IgD-negative memory B cell (primary cell): ENCODE results near the gene KLF15. TPM values are rescaled to one million over a fixed set of nuclear protein-coding genes. Genes with fewer than 3 reads are reported as not detected.
A peak's percentile ranks its signal among the peaks of the same experiment; 100 is the strongest.

ENCODE experiments used
- H3K27ac Mint-ChIP-seq, 3 donors: one replicate each; pipeline ENCODE4 v1.8.0; 2020 to 2022; ENCODE audit warnings: mild to moderate bottlenecking in 3 of 3, mixed read lengths in 3 of 3, moderate library complexity in 1 of 3
- H3K27me3 Mint-ChIP-seq: one replicate; pipeline ENCODE4 v1.8.0; 2021; ENCODE audit warnings: mixed read lengths
- H3K36me3 Mint-ChIP-seq: one replicate; pipeline ENCODE4 v1.8.0; 2020; ENCODE audit warnings: mild to moderate bottlenecking, mixed read lengths
- H3K4me1 Mint-ChIP-seq, 3 donors: one replicate each; pipeline ENCODE4 v1.8.0; 2020 to 2022; ENCODE audit warnings: mixed read lengths in 3 of 3, mild to moderate bottlenecking in 1 of 3
- H3K4me3 Mint-ChIP-seq, 4 donors: one replicate each; pipeline ENCODE4 v1.8.0; 2020 to 2022; ENCODE audit warnings: mild to moderate bottlenecking in 4 of 4, mixed read lengths in 4 of 4, moderate library complexity in 3 of 4
- H3K9me3 Mint-ChIP-seq, 3 donors: one replicate each; pipeline ENCODE4 v1.8.0; 2020 to 2021; ENCODE audit warnings: mixed read lengths in 3 of 3, mild to moderate bottlenecking in 1 of 3
- polyA plus RNA-seq: library from polyadenylated mRNA; unstranded; fragments of 300-500 nt; fragmentation: Illumina TruSeq; gene quantifications from one replicate; pipeline ENCODE4 v1.2.3, GENCODE V29; 2021

The KLF15 gene
- polyA plus RNA-seq, 1 donor from 2014 or later, result not detected

DNA sequence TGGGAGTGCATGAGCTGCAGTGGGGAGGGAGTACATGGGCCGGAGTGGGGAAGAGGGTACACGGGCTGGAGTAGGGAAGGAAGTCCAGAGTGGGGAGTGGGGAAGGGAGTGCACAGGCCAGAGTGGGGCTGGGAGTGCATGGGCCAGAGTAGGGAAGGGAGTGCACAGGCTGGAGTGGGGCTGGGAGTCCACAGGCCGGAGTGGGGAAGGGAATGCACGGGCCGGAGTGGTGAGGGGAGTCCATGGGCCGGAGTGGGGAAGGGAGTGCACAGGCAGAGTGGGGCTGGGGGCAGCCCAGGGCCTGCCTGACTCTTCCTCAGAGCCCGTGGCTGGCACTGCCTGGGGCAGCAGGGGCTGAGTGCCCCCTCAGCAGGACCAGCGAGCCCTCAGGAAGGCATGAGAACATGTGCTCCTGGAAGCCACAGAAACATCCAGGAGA, 40.7 kb downstream of the KLF15 start:
- Mint-ChIP-seq H3K27ac (no peak overlapping the region), H3K36me3 (no peaks in the 10 kb centered on the region), H3K9me3 (peaks cover 0 to 6% (median 1%) of the 10 kb centered on the region in 3 donors), H3K4me3 (no peak overlapping the region), H3K4me1 (no peaks in the 10 kb centered on the region), H3K27me3 (peaks cover 1% of the 10 kb centered on the region)

GRCh38 chr3:126316031-126316461, 41.2 kb downstream of the KLF15 start:
- Mint-ChIP-seq H3K27ac (no peak overlapping the region), H3K9me3 (peaks cover 0 to 6% (median 1%) of the 10 kb centered on the region in 3 donors), H3K4me3 (no peak overlapping the region), H3K27me3 (peaks cover 1% of the 10 kb centered on the region), H3K36me3 (no peaks in the 10 kb centered on the region), H3K4me1 (no peaks in the 10 kb centered on the region)

- no peak overlapping the region for H3K4me3 Mint-ChIP-seq
- H3K27ac Mint-ChIP-seq, result no peak overlapping the region
- no peaks in the 10 kb centered on the region for H3K36me3 Mint-ChIP-seq
- peaks cover 1% of the 10 kb centered on the region for H3K27me3 Mint-ChIP-seq
- no peaks in the 10 kb centered on the region for H3K4me1 Mint-ChIP-seq
- H3K9me3 Mint-ChIP-seq, result peaks cover 1 to 6% (median 1%) of the 10 kb centered on the region in 3 donors
These were observed 42.2 kb downstream of the KLF15 start for GRCh38 chr3:126314790-126315658.

DNA sequence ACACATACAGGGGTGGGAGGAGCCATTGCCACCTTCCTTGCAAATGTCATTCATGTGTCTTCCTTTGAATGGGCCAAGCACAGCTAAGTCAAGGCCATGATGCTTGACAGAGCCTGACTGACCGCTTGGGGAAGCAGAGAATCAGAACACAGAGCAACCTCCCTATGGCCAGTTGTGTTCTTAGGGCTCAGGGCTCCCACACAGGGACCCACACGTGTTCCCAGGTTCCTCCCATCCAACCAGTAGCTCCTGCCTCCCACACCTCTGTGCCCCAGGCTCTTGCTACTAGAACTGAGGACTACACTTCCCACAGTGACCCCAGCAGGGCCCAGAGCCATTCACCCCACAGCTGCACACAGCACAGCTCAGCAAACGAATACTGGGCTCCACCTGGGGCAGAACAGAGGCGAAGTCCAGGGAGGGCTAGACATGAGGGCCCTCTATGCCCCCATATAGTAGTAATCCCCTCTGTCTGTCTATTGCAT, 42.9 kb downstream of the KLF15 start:
- Mint-ChIP-seq H3K27ac (no peak overlapping the region), H3K27me3 (peaks cover 1% of the 10 kb centered on the region), H3K9me3 (peaks cover 1 to 6% (median 1%) of the 10 kb centered on the region in 3 donors), H3K4me3 (no peak overlapping the region), H3K36me3 (no peaks in the 10 kb centered on the region), H3K4me1 (no peaks in the 10 kb centered on the region)

DNA sequence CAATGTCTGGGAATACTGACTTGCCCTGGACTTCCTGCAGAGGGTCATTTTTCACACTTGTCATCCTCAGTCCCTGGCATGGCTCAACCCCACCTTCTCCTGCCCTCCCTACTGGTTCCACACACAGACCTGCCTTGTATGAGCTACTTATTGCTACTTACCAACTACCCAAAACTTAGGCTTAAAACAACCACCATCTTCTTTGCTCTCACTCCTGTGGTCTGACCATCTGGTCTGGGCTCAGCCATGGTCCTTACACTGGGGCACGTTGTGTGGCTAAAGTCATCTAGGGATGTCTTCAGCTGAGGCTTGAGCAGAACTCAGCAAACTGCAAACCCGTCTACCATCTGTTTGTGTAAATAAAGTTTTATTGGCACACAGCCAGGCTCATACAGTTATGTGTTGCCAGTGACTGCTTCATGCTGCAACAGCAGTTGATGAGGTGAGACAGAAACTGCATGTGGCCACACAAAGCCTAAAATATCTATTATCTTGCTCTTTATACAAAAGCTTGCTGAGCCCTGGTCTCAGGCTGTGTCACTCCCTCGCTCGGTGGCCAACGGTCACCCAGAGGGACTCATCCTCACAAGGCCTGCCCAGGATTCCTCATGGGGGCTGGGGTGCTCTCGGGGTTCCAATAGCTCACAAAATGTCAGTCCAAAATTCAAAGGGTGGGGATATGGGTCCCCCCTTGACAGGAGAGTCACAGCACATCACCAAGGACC, 43.5 kb downstream of the KLF15 start:
- H3K9me3 Mint-ChIP-seq, result peaks cover 1 to 6% (median 1%) of the 10 kb centered on the region in 3 donors
- H3K36me3 Mint-ChIP-seq, result no peaks in the 10 kb centered on the region
- no peaks in the 10 kb centered on the region for H3K4me1 Mint-ChIP-seq
- peaks cover 1% of the 10 kb centered on the region for H3K27me3 Mint-ChIP-seq
- no peak overlapping the region for H3K4me3 Mint-ChIP-seq
- H3K27ac Mint-ChIP-seq, result no peak overlapping the region

GRCh38 chr3:126313166-126313565, 44.0 kb downstream of the KLF15 start:
- H3K27me3 Mint-ChIP-seq, result peaks cover 1% of the 10 kb centered on the region

DNA sequence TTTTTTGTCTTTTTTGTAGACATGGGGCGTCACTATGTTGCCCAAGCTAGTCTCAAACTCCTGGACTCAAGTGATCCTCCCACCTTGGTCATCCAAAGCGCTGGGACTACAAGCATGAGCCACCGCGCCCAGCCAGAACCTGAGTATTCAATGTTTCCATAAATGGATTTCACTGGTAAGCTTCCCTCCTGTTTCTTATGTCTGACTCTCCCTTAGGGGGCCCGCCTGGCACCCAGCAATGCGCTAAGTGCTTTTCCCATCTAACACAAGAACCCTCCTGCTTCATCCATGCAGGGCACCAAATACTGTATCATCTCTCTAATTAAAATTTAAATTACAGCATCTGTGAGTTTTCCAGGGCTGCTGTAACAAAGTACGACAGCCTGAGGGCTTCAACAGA, 44.9 kb downstream of the KLF15 start:
- Mint-ChIP-seq H3K9me3 (peaks cover 0 to 1% (median 0%) of the 10 kb centered on the region in 3 donors), H3K4me1 (no peaks in the 10 kb centered on the region), H3K36me3 (no peaks in the 10 kb centered on the region), H3K27me3 (no peaks in the 10 kb centered on the region), H3K27ac (no peak overlapping the region), H3K4me3 (no peak overlapping the region)

More at GRCh38 chr3:126313166-126313565, 44.0 kb downstream of the KLF15 start:
- Mint-ChIP-seq H3K27ac (no peak overlapping the region), H3K36me3 (no peaks in the 10 kb centered on the region), H3K4me1 (no peaks in the 10 kb centered on the region), H3K4me3 (no peak overlapping the region), H3K9me3 (peaks cover 1 to 6% (median 1%) of the 10 kb centered on the region in 3 donors)

DNA sequence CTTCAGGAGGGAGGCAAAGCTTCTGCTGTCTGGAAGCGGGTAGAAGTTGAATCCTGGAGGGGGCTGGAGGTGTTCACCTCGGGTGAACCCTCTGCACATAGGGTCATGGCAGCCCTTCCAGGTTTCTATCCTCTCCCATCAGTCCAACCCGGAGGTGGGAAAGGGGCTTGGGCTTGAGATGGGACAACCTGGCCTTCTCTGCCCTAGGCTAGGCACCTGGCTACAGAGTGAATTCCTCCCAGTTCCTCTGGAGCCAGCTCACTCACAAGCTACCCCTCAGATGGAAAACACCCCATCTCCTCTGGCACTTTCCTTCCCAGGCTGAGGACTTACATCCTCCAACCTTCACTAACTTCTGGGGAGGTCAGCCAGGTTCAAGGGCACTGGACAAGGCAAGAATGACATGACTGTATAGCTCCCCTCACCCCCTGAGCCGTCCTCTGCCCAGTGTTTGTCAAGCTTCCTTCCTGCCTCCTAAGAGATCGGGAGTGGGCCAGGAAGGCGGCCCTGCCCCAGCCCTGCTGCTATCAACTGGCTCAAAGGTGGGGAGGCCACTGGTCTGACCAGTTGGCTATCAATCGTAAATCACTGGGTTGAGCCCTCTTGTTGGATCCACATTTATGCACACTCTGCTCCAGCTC, 45.8 kb downstream of the KLF15 start:
- peaks cover 0 to 1% (median 0%) of the 10 kb centered on the region in 3 donors for H3K9me3 Mint-ChIP-seq
- H3K4me1 Mint-ChIP-seq, result no peaks in the 10 kb centered on the region

DNA sequence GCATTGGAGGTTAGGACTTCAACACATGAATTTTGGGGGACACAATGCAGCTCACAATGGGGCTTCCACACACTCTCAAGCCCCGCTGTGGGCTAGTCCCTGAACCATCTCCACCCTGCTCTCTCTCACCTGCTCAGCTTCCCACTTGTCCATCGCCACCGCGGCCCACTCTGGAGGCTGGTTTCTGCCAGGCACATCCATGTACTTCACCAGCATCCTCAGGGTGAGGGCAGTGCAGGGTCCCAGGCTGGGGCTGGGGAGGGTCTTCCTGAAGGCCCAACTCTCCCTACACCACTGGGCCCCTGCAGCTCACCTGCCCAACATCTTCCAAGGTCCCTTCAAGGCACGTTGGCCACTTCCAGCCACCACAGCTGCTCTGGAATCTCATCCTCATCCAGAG, 46.4 kb downstream of the KLF15 start:
- Mint-ChIP-seq H3K4me1 (no peaks in the 10 kb centered on the region), H3K4me3 (peak overlapping the region in 1 of 4 donors; percentile 52), H3K27ac (no peak overlapping the region), H3K9me3 (peaks cover 0 to 1% (median 0%) of the 10 kb centered on the region in 3 donors), H3K27me3 (no peaks in the 10 kb centered on the region), H3K36me3 (no peaks in the 10 kb centered on the region)

More for the DNA sequence above, 45.8 kb downstream of the KLF15 start:
- Mint-ChIP-seq H3K27ac (no peak overlapping the region), H3K36me3 (no peaks in the 10 kb centered on the region), H3K4me3 (no peak overlapping the region), H3K27me3 (no peaks in the 10 kb centered on the region)

DNA sequence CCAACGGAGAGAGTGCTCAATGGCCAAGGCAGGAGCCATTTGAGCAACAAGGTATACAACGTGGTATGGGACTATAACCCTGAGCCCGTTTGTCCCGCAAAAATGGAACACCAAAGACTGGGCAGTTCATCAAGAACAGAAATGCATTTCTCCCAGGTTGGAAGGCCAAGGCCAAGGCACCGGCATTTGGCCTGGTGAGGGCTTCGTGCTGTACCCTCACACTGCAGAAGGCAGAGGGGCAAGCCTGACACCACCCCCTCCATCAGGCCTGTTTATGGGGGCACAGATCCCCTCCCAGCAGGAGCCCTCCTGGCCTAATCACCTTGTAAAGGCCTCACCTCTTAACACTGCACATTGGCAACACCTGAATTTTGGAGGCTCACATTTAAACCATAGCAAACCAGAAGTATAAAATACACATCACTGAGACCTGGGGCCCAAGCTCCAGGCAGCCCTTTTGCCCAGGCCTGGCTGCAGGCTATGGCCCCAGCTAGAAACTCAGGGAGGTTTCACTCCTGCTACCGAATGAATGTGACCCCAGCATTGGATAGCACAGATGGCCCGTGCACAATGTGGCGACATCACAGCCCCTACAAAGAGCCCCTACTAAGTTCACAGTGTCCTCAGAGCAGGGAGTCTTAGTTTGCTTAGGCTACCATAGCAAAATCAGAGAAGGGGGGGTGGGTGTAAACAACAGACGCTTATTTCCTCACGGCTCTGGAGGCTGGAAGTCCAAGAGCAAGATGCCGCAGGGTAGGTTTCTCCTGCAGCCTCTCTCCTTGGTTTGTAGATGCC, 47.1 kb downstream of the KLF15 start:
- Mint-ChIP-seq H3K4me3 (no peak overlapping the region), H3K36me3 (no peaks in the 10 kb centered on the region), H3K4me1 (no peaks in the 10 kb centered on the region), H3K9me3 (peaks cover 0 to 1% (median 0%) of the 10 kb centered on the region in 3 donors), H3K27me3 (no peaks in the 10 kb centered on the region), H3K27ac (no peak overlapping the region)

DNA sequence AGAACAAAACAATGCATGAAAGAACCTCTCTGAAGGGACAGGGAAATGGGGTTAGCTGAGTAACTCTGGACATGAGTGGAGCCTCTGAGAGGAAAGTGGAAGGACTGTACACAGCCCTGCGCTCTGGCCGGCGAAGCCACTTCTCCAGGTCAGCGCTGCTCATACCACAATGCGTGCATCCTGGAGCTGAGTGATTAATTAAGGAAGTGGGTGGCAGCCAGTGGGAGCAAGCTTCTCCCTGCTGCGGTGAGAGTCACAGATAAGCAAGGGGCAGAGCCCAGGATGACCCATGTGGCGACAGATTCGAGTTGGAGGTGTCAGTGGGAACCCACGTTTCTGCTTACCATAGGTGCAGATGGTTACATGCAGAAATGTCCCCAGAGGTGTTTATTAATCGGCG, 48.0 kb downstream of the KLF15 start:
- Mint-ChIP-seq H3K4me1 (no peaks in the 10 kb centered on the region), H3K27me3 (no peaks in the 10 kb centered on the region), H3K27ac (no peak overlapping the region)

GRCh38 chr3:126308394-126309125, 48.6 kb downstream of the KLF15 start:
- Mint-ChIP-seq H3K9me3 (peaks cover 0 to 5% (median 4%) of the 10 kb centered on the region in 3 donors), H3K4me3 (no peak overlapping the region), H3K27me3 (no peaks in the 10 kb centered on the region), H3K4me1 (no peaks in the 10 kb centered on the region), H3K27ac (no peak overlapping the region), H3K36me3 (no peaks in the 10 kb centered on the region)

More for the DNA sequence above, 48.0 kb downstream of the KLF15 start:
- no peaks in the 10 kb centered on the region for H3K36me3 Mint-ChIP-seq
- H3K4me3 Mint-ChIP-seq, result no peak overlapping the region
- peaks cover 0 to 1% (median 0%) of the 10 kb centered on the region in 3 donors for H3K9me3 Mint-ChIP-seq

- no peak overlapping the region for H3K4me3 Mint-ChIP-seq
- peak overlapping the region in 1 of 3 donors; percentile 67 for H3K27ac Mint-ChIP-seq
- H3K4me1 Mint-ChIP-seq, result no peaks in the 10 kb centered on the region
- H3K9me3 Mint-ChIP-seq, result peaks cover 3 to 13% (median 4%) of the 10 kb centered on the region in 3 donors
- no peaks in the 10 kb centered on the region for H3K27me3 Mint-ChIP-seq
- no peaks in the 10 kb centered on the region for H3K36me3 Mint-ChIP-seq
These were observed 49.4 kb downstream of the KLF15 start for GRCh38 chr3:126307591-126308393.
